Epidermal melanocyte (primary cell): ENCODE results near the gene C12orf42.

Source experiments
- DNase-seq: peaks from one replicate; pipeline ENCODE4 v3.0.0; 2011; ENCODE audit warnings: low spot score; ENCODE audit not compliant: insufficient read length

The C12orf42 gene

DNA sequence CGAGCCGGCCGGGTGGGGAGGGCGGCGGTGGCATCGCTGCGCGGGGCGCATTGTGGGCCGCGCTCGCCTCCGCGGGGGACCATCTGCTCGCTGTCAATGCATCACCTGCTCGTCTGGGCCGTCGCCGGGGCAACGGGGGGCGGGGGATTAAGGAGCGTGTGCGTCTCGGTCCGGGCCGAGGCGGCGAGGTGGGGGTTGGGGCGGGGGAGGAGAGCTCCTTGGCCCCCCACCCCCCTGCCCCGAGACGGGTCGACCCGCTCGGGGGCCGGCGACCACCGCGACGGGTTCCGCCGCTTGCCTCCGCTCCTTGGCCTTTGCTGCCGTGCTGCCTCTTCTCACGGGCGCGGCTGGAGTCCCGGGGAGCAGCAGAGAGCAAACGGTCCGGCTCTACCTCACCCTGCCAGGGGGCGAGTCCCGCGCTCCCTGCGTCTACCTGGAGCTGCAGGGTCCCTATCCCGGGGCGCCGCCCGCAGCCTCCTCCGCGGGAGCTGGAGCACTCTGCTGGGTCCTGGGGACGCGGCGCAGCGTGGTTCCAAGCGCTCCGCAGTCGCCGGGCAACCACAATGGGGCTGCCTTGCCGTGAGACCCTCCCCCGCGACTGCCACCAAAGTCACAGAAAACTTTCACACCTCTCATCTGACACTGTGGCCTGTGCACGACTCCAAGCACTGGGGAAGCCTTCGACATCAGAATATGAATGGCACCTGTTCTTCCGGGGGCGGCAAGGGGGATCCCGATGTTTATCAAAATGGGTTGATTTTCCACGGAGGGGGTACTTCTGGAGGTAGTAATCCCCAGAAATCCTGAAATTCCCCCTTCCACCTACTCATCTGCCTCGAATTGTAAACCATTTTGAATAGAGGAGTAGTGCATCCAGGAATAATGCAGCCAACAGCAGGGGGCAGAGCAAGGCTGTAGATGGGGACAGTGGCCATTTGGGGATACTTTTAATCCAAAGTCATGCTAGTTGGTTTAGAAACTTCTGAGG lies at the start of gene C12orf42:
TSS of gene C12orf42 (minus strand) at position 500 of the 988 bp plus-strand sequence. CDS start 17,542 bp downstream, outside the sequence.
- no peak for DNase-seq

DNA sequence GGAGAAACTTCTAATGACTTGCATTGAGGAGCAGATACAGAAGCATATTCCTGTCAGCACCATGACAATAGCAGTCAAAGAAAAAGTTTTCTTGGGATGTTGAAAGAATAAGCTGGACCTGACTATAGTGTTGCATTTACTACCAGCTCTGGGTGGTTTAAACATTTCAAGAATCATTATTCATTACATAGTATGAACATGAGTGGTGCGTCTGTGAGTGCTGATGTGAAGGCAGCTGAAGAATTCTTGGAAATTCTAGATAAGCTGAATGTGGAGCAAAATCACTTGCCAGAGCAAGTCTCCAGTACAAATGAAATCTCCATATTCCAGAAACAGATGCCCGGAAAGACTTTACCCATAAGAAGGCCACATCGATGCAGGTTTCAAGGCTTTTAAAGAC lies 46.3 kb upstream of the C12orf42 start:
- DNase-seq: no peak

DNA sequence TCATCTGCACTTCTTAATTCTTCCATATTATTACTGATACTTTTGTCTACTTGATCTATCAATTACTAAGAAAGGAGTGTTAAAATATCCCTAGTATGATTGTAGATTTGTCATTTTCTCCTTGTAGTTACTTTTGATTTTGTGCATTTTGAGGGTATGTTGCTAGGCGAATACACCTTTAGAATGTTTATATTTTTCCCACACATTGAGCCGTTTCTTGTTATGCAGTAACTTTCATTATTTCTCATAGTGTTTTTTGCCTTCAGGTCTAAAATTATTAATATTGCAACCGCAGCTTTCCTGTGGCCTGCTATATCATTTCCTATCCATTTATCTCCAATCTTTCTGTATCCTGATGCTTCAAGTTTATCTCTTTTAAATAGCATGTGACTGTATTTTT lies 44.6 kb upstream of the C12orf42 start:
- no peak for DNase-seq

DNA sequence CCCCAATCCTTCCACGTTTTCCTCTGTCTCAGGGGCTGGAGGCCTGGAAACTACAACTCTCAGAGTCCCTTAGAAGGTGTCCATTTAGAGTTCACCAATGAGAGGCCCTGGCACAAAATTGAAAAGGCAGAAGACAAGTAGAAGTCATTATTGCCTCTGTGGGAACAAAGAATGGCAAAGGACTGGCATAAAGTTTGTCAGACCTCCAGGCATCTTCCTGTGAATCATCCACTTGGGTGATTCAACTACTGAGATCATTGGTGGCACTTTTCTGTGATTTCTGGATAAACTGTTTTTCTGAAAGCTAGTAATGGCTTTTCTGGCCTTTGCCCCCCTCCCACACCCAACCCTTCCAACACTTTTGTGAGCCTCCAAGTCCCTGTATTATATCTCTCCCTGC lies 42.6 kb upstream of the C12orf42 start:
- no peak for DNase-seq

DNA sequence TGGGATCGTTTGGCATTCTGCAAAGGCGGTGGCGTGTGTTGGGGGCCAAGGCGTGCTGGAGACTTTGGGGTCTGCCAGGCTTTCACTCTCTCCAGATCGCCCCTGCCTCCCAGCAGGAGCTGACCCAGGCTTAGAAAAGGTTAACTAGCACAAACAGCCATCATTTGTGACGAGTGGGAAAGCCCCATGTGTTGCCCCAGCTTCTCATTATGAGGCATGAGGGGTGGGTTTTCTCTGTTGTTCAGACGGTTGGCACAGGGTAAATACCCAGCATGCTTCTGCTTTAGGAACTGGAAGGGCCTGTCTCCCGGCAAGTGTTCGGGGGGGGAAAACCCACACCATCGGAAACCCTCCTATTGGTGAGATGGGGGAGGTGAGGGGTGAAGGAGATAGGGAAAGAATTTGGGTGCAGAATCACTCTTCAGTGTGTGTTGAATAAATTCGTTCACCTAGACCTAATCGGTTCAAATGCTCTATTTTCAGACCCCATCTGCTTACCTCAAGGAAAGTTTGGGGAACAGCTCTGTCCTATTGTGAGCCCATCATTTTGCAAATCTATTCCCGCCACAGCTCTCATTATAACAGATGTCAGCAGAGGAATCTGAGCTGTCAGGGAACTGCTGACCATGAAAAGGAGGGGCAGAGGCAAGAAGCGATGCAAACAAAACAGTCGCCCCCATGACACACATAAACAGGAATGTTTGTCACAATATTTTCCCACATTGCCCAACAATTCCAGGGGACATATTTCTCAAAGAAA lies 34.7 kb upstream of the C12orf42 start:
- DNase-seq: no peak

DNA sequence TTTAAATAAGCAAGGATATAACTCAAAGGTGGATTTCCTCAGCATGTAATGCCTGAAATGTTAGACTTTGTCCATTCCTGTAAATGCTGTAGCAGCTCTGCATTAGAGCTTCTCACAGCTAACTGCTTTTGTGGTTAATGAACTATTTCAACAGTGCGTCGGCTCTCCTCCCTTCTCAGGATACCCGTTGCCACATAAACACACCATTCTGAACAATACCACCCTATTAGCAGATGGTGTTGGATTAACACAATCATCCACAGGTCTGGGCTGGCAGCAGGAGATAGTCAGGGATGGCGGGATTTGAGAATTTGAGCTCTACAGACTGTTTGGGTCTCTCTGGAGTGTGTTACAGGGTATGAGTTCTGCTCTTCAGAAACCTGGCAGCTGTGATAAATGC lies 33.5 kb upstream of the C12orf42 start:
- DNase-seq: no peak

DNA sequence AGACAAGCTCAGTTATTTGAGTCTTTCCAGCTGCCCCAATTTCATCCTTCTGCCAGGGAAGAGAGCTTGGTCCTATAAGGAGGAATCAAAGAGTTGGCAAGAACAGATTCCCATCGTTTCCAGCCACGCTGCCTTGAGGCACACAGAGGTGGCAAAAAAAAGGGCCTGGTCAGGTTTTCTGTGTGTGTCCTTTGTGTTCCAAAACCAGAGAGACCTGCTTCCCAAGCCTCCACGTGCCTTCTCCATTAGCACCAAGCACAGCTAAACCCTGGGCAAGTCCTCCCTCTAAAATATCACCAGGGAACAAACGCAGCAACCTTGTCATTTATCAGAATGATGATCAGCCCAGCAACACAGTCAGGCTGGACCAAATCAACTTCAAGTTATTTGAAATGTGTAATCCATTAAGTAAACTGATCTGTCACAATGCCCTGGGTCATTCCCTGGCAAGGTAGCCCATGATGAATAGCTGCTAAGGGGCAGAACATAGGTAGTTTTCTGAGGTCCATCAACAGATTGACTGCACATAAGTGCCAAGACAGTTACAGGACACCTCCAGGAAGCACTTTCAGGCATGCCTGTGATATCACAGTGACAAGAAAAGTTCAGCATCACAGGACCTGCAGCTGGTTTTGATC lies 28.6 kb upstream of the C12orf42 start:
- no peak for DNase-seq

DNA sequence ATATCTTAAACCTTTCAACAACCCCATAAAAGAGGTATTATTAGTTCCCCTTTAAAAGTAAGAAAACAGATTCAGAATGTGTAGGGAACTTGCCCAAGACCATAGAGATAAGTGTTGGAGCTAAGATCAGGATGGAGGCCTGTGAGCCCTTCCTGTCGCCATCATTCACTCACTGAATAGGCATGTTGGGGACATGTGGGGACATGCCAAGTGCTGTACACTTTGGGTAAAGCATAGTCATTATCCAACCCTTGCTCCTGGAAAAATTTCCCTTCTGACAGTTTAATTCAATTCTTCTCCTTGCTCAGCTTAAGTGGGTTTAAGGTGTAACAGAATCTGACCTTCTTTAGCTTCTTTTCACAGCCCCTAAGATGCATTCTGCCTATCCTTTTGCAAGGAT lies 28.0 kb upstream of the C12orf42 start:
- DNase-seq: no peak

DNA sequence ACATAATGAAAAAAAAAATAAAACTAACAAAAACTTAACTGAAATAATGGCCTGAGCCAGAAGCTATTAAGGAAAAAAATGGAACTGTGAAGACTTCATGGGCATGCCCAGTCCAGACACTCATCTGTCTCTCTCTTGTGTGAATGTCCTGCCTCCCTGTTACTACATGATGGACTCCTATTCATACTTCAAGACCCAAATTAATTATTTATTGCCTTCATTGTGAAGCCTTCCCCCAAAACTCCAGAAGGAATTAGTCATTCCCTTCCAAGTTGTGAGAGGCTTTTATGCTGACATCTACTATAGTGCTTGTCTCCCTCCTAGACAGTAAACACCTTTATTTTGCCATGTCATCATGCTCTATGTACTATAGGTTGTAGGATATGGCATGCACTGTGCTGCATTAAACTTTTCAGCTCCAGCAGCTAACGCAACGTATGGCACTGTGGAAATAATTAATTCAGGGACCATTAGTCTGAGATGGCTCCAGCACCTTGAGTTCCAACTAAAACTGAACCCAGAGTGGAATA lies 25.0 kb upstream of the C12orf42 start:
- DNase-seq: no peak

DNA sequence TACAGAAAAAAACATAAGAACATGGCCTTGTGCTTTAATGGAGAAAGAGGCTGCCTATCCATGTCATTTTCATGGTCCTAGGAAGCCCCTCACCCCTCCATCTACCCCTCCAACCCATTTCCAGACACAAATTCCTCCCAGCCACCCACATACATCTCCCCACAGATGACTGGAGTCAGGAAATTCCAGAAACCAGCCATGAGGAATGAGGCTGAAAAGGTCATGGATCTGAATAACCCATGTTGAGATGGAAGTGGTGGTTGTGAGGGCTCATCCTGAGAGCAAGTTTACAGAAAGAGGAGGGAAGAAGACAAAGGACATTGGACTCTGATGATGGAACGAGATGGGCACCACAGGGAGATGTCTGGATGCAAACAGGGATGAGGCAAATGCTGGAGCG lies 23.9 kb upstream of the C12orf42 start:
- no peak for DNase-seq

DNA sequence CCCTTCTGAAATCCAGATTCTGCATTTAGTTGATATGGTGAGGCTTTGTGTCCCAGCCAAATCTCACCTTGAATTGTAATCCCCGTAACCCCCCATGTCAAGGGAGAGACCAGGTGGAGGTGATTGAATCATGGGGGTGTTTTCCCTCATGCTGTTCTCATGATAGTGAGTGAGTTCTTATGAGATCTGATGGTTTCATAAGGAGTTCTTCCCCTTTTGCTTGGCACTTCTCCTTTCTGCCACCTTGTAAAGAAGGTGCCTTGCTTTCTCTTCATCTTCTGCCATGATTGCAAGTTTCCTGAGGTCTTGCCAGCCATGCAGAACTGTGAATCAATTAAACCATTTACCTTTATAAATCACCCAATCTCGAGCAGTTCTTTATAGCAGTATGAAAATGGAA lies 23.1 kb upstream of the C12orf42 start:
- DNase-seq: no peak

DNA sequence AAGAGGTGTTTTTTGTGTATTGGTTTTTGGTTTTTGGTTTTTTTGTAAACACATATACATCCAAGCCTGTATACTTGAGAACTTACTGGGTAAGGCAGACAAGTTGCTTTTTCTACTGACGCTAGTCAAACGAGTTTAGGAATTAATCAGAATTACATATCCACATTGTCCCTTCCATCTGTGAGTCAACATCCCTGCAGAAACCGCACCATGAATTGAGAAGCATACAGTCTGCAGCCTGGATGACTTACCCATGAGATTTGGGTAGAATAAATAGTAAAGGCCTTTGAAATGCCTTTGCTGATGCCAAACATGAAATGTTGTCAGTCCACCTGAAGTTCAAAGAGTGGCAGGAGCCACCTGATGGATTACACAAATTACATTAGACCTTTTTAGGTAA lies 21.4 kb upstream of the C12orf42 start:
- DNase-seq: no peak

DNA sequence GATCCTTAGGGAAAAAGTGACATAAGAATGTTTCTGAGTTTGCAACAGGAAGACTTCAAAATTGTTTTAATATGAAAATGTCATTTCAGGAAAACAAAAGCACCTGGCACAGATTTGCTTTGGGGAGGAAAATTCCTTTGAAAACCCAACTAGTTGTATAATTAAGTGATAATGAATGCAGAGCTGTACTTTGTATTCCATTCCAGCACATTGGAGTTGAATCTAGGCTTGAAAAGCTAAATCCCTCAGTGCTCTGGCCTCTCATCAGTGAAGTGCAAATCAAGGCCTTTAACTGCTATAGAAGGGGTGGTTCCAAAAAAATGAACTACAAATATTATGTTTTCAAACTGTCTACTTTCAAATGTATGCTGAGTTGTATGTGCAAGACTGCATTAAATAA lies 19.6 kb upstream of the C12orf42 start:
- DNase-seq: no peak

DNA sequence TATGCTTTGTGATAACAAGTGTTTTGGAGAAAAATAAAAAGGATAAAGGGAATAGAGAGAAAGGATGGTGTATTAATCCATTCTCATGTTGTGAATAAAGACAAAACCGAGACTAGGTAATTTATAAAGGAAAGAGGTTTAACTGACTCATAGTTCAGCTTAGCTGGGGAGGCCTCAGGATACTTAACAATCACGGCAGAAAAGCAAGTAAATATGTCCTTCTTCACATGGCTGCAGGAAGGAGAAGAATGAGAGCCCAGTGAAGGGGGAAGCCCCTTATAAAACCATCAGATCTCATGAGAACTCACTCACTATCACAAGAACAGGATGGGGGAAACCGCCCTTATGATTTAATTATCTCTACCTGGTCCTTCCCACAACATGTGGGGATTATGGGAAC lies 18.1 kb upstream of the C12orf42 start:
- DNase-seq: no peak

DNA sequence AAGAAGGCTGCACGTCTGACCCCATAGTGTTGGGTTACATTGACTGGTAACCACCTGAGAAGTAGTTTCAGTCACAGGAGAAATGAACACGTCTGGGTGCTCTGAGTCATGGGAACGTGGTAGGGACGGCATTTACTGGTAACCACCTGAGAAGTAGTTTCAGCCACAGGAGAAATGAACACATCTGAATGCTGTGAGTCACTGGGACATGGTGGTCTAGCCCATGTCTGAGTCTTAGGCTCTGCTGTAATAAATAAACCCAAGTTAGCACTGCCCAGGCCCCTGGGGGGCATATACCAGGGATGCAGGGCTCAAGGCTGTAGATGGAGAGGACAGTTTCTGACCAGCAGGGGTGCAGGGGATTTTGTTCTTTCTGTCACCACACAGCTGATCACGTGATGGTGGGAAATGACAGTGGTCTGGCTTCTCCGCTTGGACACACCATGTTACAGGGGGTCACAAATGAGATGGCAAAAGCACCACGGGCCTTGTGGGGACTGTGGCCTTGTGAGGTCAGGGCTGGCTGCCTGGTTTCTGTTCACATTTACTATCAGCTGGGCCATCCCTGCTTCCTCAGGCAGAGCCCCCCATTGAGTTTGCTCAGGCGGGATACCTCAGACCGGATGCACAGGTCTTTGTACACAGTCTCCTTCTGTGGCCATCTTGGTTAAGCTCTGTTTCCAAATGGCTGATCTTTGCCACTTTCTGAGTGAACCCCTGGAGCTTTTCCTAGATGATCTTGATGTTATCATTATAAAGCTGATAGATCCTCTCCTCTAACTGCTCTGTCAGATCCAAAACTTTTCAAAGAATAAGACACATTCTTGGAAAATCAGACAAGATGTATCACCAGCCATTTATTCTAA lies 9.8 kb upstream of the C12orf42 start:
- no peak for DNase-seq

DNA sequence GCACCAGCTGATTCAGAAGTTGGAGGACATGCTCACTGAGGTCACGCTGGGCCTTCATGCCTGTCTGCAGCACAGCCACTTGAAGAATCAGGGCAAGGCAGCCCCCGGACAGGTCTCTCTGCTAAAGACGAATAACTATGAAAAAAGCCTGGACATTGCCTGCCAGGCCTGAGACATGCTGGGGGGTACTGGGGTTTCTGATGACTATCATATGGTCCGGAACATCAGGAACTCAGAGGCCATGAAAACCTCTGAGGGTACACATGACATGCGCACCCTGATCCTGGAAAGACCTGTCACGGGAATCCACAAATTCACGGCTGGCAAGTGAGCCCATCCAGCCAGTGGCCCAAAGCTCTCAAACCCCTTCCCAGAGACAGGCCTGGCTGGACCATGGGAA lies 8.8 kb upstream of the C12orf42 start:
- DNase-seq: no peak

DNA sequence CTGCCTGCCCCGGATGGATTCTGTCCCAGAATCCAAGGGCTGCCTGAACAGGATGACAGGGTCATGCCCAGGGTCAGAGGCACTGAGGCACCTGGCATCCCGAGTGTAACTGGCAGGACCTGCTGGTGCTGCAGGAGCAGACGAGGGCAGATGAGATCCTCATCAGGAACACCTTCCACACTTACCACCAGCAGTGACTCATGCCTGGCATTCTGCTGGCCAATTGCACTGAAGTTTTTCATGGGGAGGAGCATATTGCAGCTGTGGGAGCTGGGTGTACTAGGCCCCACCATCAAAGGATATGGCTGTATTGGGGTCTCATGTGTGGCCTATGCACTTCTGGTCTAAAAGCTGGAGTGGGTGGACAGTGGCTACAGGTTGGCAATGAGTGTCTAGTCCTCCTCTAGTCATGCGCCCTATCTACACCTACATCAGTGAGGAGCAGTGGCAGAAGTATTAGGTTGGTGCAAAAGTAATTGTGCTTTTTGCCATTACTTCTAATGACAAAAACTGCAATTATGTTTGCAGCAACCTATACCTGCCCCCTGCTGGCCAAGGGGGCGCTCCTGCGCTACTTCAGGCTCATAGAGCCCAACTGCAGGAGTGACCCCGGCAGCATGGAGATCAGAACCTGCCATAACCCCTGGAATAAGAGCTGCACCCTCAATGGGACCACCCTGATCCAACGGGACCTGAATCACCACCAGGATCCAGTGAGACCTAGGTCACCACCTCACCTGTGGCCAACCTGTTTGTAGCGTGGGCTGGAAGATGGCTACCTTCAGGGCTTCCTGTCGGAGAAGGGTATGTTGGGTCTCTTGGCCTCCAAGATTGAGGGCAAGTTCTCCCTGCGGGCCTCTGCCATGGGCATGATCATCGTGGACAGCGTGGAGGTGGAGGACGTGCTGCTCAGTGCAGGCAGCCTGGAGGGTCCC lies 8.0 kb upstream of the C12orf42 start:
- no peak for DNase-seq

DNA sequence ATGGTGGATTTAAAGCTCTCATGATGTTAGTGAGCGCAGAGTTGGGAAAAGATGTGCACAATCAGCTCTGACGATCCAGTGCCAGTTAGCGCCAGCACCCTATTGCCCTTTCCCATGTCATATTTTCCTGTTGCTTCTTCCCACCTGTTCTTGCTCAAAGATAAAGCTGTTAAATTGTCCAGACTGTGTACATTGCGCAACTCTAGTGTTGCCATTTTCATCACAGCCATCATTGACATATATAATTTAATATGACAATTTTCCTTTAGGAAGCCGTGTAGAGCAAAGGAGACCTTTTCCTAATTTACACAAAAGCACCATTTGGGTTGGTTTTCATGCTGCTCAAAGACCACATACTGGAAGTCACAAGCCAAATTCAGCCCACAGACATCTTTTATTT lies 5.7 kb upstream of the C12orf42 start:
- no peak for DNase-seq

DNA sequence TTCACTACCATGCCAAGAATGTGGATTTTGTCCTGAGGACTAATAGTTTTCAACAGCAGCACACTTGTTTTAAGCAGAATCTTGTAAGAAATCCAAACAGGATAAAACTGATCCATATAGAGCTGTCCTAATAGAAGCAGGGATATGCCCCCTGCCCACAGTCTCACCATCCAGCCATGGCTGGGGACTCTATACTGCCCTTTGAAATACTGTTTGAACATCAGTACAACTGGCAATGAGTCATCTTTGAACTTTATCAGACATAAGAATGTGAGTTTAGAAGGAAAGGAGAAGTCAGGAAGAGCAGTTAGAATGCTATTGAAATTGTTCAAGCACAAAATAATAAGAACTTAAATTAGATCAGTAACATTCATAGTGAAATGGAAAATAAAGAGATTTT lies 3.8 kb upstream of the C12orf42 start:
- DNase-seq: no peak

DNA sequence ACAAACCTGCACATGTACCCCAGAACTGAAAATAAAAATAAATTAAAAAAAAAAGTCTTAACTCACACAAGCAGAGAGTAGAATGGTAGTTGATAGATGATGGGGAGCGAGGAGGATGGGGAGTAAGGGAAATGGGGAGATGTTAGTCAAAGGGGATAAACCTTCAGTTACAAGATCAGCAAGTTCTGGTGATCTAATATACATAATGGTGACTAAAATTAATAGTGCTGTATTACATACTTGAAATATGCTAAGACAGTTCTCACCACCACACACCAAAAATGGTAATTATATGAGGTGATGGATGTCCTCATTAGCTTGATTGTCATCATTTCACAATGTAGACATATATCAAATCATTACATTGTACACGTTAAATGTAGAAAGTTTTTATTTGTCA lies 3.2 kb upstream of the C12orf42 start:
- no peak for DNase-seq
